ENCODE measurements around the gene MSMP.

MSMP gene

GRCh38 chr9:35754264-35754663 is at the start of gene MSMP:
TSS of gene MSMP (minus strand) at chr9:35754276. CDS start at chr9:35754129, 147 bp downstream.
- DNase-seq (ENCODE audit: low read depth in 1 of 2, low spot score in 1 of 2) = no peak

GRCh38 chr9:35801328-35802128 is 47.5 kb upstream of the MSMP start:
- DNase-seq (ENCODE audit: low read depth in 1 of 2, low spot score in 1 of 2) = no peak

- DNase-seq (ENCODE audit: low read depth in 1 of 2, low spot score in 1 of 2) = no peak
Observed at GRCh38 chr9:35800530-35800929, 46.5 kb upstream of the MSMP start.

GRCh38 chr9:35798658-35799374 is 44.7 kb upstream of the MSMP start:
- peak in 1 of 2 donors; percentile 18 for DNase-seq (ENCODE audit: low read depth in 1 of 2, low spot score in 1 of 2)

GRCh38 chr9:35797311-35798109 is 43.4 kb upstream of the MSMP start:
- DNase-seq (ENCODE audit: low read depth in 1 of 2, low spot score in 1 of 2) = no peak

GRCh38 chr9:35795695-35796094 is 41.6 kb upstream of the MSMP start:
- no peak for DNase-seq (ENCODE audit: low read depth in 1 of 2, low spot score in 1 of 2)

GRCh38 chr9:35793461-35793860 is 39.4 kb upstream of the MSMP start:
- DNase-seq (ENCODE audit: low read depth in 1 of 2, low spot score in 1 of 2) = no peak

GRCh38 chr9:35792826-35793225 is 38.8 kb upstream of the MSMP start:
- DNase-seq (ENCODE audit: low read depth in 1 of 2, low spot score in 1 of 2) = no peak

- no peak for DNase-seq (ENCODE audit: low read depth in 1 of 2, low spot score in 1 of 2)
Observed at GRCh38 chr9:35792024-35792813, 38.1 kb upstream of the MSMP start.

GRCh38 chr9:35791297-35791921 is 37.3 kb upstream of the MSMP start, which contains the start of gene NPR2:
TSS of gene NPR2 (plus strand) at chr9:35791591. CDS start at chr9:35792409, 818 bp downstream.
- DNase-seq (ENCODE audit: low read depth in 1 of 2, low spot score in 1 of 2) = no peak

- no peak for DNase-seq (ENCODE audit: low read depth in 1 of 2, low spot score in 1 of 2)
Observed at GRCh38 chr9:35790385-35791296, 36.6 kb upstream of the MSMP start.

- DNase-seq (ENCODE audit: low read depth in 1 of 2, low spot score in 1 of 2) = no peak
Observed at GRCh38 chr9:35790025-35790384, 35.9 kb upstream of the MSMP start.

- no peak for DNase-seq (ENCODE audit: low read depth in 1 of 2, low spot score in 1 of 2)
Observed at GRCh38 chr9:35789541-35789940, 35.5 kb upstream of the MSMP start.

- no peak for DNase-seq (ENCODE audit: low read depth in 1 of 2, low spot score in 1 of 2)
Observed at GRCh38 chr9:35783418-35783817, 29.3 kb upstream of the MSMP start.

- no peak for DNase-seq (ENCODE audit: low read depth in 1 of 2, low spot score in 1 of 2)
Observed at GRCh38 chr9:35781066-35781465, 27.0 kb upstream of the MSMP start.

GRCh38 chr9:35778496-35778895 is 24.4 kb upstream of the MSMP start:
- DNase-seq (ENCODE audit: low read depth in 1 of 2, low spot score in 1 of 2) = no peak

- DNase-seq (ENCODE audit: low read depth in 1 of 2, low spot score in 1 of 2) = no peak
Observed at GRCh38 chr9:35776018-35776417, 21.9 kb upstream of the MSMP start.

GRCh38 chr9:35774907-35775635 is 21.0 kb upstream of the MSMP start:
- DNase-seq (ENCODE audit: low read depth in 1 of 2, low spot score in 1 of 2) = no peak

- no peak for DNase-seq (ENCODE audit: low read depth in 1 of 2, low spot score in 1 of 2)
Observed at GRCh38 chr9:35771943-35772342, 17.9 kb upstream of the MSMP start.
